WTC11 (cell line): ENCODE results near the gene SMIM22.

ENCODE experiments used
- CBFB ChIP-seq: sonication (generic); formaldehyde crosslinking; IDR thresholded peaks from 2 replicates; pipeline ENCODE4 v1.8.1; 2022; ENCODE audit warnings: mild to moderate bottlenecking, low read depth, missing genetic modification reagents
- ETV6 ChIP-seq: sonication (generic); formaldehyde crosslinking; IDR thresholded peaks from 2 replicates; pipeline ENCODE4 v1.8.1; 2022; ENCODE audit warnings: mild to moderate bottlenecking, missing genetic modification reagents
- FOXP1 ChIP-seq: sonication (generic); formaldehyde crosslinking; IDR thresholded peaks from 2 replicates; pipeline ENCODE4 v1.8.0; 2022; ENCODE audit warnings: missing genetic modification reagents, mild to moderate bottlenecking, moderate library complexity, borderline replicate concordance
- PRRX2 ChIP-seq: fragments of 250-450 bp; sonication (Bioruptor Pico); IDR thresholded peaks from 2 replicates; pipeline ENCODE4 v1.8.0; 2021; ENCODE audit warnings: mild to moderate bottlenecking
- TCF7 ChIP-seq: sonication (generic); formaldehyde crosslinking; IDR thresholded peaks from 2 replicates; pipeline ENCODE4 v1.8.0; 2022; ENCODE audit warnings: mild to moderate bottlenecking, low read depth, missing genetic modification reagents, moderate library complexity
- TEAD1 ChIP-seq: sonication (generic); formaldehyde crosslinking; IDR thresholded peaks from 2 replicates; pipeline ENCODE4 v1.8.0; 2022; ENCODE audit warnings: mild to moderate bottlenecking, missing genetic modification reagents
- TF ChIP-seq, protein P1 (sequence below): fragments of 200-600 bp; IDR thresholded peaks from 2 replicates; pipeline ENCODE4 v1.8.0; 2022; ENCODE audit warnings: antibody characterized with exemption
- TF ChIP-seq, protein P2 (sequence below): sonication (generic); formaldehyde crosslinking; conservative IDR thresholded peaks from 2 replicates; pipeline ENCODE4 v1.8.1; 2022; ENCODE audit warnings: mild to moderate bottlenecking, missing genetic modification reagents
- TF ChIP-seq, protein P3 (sequence below): sonication (generic); formaldehyde crosslinking; IDR thresholded peaks from 2 replicates; pipeline ENCODE4 v1.8.1; 2023; ENCODE audit warnings: mild to moderate bottlenecking, missing genetic modification reagents, moderate library complexity
- TF ChIP-seq, protein P4 (sequence below): sonication (generic); formaldehyde crosslinking; IDR thresholded peaks from 2 replicates; pipeline ENCODE4 v1.8.0; 2023; ENCODE audit warnings: missing genetic modification reagents
- TF ChIP-seq, protein P5 (sequence below): sonication (generic); formaldehyde crosslinking; IDR thresholded peaks from 2 replicates; pipeline ENCODE4 v1.8.1; 2022; ENCODE audit warnings: mild to moderate bottlenecking, moderate library complexity, missing genetic modification reagents

DNA sequence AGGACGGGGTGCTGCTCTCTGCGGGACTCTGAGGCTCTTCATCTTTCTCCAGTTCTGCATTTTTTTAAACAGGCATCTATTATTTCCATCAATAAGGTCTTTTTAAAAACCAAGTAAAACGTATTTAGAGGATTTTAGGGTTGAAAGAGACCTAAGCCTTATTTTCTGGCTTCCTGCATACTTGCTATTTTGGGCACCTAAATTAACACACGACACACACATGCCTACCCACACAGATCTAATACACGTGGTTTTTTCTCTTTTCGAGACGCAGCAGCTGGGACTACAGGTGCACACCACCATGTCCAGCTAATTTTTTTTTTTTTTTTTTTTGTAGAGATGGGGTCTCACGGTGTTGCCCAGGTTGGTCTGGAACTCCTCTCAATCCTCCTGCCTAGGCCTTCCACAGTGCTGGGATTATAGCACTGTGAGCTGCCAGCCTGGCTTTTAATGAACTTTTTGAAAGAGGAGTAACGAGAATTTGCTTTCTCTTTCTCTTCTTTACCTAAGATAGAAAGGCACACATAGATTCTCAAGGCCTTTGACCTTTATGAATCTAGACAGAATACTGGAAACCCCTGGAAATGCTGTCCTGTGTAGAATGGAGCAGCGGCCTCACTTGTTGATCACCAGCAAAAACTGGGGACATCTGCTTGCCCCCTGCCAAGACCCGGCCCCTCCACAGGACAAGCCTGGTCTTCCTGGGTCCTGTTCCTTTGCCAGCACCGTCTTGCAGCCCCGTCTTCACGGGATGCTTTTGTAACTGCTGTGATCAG, 47.1 kb upstream of the SMIM22 start:
- TF ChIP-seq, protein P1, sequence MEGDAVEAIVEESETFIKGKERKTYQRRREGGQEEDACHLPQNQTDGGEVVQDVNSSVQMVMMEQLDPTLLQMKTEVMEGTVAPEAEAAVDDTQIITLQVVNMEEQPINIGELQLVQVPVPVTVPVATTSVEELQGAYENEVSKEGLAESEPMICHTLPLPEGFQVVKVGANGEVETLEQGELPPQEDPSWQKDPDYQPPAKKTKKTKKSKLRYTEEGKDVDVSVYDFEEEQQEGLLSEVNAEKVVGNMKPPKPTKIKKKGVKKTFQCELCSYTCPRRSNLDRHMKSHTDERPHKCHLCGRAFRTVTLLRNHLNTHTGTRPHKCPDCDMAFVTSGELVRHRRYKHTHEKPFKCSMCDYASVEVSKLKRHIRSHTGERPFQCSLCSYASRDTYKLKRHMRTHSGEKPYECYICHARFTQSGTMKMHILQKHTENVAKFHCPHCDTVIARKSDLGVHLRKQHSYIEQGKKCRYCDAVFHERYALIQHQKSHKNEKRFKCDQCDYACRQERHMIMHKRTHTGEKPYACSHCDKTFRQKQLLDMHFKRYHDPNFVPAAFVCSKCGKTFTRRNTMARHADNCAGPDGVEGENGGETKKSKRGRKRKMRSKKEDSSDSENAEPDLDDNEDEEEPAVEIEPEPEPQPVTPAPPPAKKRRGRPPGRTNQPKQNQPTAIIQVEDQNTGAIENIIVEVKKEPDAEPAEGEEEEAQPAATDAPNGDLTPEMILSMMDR = no peak
- TF ChIP-seq TEAD1 (CRISPR knock-in tag) (no peak), TCF7 (CRISPR knock-in tag) (no peak), FOXP1 (CRISPR knock-in tag) (no peak), PRRX2 (CRISPR knock-in tag) (no peak), ETV6 (no peak), CBFB (CRISPR knock-in tag) (no peak)
- TF ChIP-seq, protein P2, sequence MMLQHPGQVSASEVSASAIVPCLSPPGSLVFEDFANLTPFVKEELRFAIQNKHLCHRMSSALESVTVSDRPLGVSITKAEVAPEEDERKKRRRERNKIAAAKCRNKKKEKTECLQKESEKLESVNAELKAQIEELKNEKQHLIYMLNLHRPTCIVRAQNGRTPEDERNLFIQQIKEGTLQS (CRISPR knock-in tag) = no peak
- TF ChIP-seq, protein P3, sequence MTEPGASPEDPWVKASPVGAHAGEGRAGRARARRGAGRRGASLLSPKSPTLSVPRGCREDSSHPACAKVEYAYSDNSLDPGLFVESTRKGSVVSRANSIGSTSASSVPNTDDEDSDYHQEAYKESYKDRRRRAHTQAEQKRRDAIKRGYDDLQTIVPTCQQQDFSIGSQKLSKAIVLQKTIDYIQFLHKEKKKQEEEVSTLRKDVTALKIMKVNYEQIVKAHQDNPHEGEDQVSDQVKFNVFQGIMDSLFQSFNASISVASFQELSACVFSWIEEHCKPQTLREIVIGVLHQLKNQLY (CRISPR knock-in tag) = no peak
- TF ChIP-seq, protein P4, sequence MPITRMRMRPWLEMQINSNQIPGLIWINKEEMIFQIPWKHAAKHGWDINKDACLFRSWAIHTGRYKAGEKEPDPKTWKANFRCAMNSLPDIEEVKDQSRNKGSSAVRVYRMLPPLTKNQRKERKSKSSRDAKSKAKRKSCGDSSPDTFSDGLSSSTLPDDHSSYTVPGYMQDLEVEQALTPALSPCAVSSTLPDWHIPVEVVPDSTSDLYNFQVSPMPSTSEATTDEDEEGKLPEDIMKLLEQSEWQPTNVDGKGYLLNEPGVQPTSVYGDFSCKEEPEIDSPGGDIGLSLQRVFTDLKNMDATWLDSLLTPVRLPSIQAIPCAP = no peak
- TF ChIP-seq, protein P5, sequence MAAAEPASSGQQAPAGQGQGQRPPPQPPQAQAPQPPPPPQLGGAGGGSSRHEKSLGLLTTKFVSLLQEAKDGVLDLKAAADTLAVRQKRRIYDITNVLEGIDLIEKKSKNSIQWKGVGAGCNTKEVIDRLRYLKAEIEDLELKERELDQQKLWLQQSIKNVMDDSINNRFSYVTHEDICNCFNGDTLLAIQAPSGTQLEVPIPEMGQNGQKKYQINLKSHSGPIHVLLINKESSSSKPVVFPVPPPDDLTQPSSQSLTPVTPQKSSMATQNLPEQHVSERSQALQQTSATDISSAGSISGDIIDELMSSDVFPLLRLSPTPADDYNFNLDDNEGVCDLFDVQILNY (CRISPR knock-in tag) = no peak
